ENCODE data around the gene ST3GAL6.

The ST3GAL6 gene

DNA sequence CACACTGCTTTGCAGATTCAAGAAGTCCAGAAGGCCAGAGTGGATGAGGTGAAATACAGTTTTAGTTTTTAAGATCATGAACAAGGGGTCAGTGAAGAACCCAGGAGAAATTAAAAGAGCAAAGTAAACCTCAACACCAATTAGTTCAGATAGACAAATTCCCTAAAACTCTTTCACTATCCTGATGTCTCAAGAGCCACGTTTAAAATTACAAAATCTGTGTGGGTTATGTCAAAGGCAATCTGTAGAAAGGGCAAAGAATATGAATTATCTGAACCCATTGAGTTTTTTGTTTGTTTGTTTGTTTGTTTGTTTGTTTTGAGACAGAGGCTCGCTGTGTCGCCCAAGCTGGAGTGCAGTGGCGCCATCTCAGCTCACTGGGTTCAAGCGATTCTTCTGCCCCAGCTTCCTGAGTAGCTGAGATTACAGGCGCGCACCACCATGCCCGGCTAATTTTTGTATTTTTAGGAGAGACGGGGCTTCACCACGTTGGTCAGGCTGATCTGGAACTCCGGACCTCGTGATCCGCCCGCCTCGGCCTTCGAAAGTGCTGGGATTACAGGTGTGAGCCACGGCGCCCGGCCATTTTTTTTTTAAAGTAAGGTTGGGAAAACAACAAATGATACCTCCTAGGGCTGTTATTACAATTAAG lies 32.1 kb upstream of the ST3GAL6 start:
- DNase-seq (ENCODE audit: low read depth), result no peak
- TF ChIP-seq POLR2A (IDR thresholded peaks at IDR 0.05; ENCODE audit: extremely low read depth, insufficient read length) (no peak), MYC (IDR thresholded peaks at IDR 0.05; ENCODE audit: low read depth, low read length) (no peak)
- TF ChIP-seq, protein P1, sequence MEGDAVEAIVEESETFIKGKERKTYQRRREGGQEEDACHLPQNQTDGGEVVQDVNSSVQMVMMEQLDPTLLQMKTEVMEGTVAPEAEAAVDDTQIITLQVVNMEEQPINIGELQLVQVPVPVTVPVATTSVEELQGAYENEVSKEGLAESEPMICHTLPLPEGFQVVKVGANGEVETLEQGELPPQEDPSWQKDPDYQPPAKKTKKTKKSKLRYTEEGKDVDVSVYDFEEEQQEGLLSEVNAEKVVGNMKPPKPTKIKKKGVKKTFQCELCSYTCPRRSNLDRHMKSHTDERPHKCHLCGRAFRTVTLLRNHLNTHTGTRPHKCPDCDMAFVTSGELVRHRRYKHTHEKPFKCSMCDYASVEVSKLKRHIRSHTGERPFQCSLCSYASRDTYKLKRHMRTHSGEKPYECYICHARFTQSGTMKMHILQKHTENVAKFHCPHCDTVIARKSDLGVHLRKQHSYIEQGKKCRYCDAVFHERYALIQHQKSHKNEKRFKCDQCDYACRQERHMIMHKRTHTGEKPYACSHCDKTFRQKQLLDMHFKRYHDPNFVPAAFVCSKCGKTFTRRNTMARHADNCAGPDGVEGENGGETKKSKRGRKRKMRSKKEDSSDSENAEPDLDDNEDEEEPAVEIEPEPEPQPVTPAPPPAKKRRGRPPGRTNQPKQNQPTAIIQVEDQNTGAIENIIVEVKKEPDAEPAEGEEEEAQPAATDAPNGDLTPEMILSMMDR (IDR thresholded peaks at IDR 0.05; ENCODE audit: low read depth, low read length), result no peak
- TF ChIP-seq, protein P2, sequence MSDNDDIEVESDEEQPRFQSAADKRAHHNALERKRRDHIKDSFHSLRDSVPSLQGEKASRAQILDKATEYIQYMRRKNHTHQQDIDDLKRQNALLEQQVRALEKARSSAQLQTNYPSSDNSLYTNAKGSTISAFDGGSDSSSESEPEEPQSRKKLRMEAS (IDR thresholded peaks at IDR 0.05; ENCODE audit: low read depth, low read length), result no peak
- no peak overlapping the region for H3K4me3 ChIP-seq (ENCODE audit: low read depth, low read length)

DNA sequence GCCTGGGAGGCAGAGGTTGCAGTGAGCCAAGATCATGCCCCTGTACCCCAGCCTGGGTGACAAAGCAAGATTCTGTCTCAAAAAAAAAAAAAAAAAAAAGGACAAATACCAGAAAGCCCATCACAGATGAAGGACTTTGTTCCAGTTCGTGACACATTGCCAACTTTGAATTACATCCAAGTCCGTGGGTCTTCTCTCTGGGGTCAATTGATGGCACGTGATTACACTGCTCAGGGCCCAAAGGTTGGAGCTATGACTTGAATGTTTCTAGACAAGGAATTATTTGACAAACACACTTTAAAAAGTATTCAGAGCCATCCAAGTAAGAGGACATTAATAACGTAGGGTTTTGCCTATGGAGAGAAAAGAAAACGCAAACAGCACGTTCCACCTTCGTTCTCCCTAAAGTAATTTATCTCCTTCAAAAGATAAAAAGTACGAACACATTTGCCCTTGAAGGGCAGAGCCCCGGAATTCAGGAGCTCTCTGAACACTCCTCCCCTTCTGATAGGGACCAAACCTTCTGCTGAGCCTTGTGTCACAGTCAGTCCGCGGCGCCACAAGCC lies 31.3 kb upstream of the ST3GAL6 start:
- H3K4me3 ChIP-seq (ENCODE audit: low read depth, low read length), result peak overlapping the region; percentile 65
- DNase-seq (ENCODE audit: low read depth), result peak; percentile 72
- no peak for TF ChIP-seq MYC (IDR thresholded peaks at IDR 0.05; ENCODE audit: low read depth, low read length)
- TF ChIP-seq, protein P1 (IDR thresholded peaks at IDR 0.05; ENCODE audit: low read depth, low read length), result no peak
- TF ChIP-seq POLR2A (IDR thresholded peaks at IDR 0.05; ENCODE audit: extremely low read depth, insufficient read length), result no peak
- TF ChIP-seq, protein P2 (IDR thresholded peaks at IDR 0.05; ENCODE audit: low read depth, low read length), result no peak

DNA sequence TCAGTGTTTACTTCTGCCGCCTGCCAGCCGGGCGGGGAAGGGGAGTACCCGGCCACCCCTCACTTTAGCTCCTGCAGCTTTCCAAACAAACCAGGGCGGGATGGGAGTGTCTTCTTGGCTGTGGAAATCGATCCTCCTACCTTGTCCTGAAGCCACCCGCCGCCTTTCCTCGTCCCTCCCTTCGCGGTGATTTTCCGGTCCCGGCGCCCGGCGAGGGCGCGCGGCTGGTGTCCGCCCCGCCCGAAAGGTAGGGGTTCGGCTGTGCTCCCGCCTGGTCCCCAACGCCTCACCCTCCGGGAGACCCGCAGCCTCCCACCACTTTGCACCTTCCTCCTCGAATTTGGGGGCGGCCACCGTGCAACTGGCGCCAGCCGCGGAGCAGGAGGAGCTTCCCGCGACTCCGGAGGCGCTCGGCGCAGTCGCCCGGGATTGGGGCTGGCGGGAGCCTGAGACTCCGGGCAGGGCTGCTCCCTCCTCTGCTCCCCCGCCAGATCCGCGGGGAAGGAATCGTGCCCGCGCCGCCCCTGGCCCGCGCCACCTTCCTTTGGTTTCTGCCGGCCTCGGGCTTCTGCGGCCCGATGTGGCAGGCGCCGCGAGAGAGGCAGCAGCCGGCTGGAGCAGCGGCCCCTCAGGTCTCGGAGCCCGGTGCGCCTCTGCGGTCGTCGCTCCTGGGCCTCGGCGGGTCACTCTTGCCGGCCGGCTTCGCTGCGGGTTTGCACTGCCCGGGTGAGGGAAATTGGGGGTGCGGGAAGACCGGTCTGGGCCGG lies 30.7 kb upstream of the ST3GAL6 start:
- peak; percentile 67 for DNase-seq (ENCODE audit: low read depth)
- H3K4me3 ChIP-seq (ENCODE audit: low read depth, low read length), result peak overlapping the region; percentile 65
- TF ChIP-seq POLR2A (IDR thresholded peaks at IDR 0.05; ENCODE audit: extremely low read depth, insufficient read length) (peak; percentile 36), MYC (IDR thresholded peaks at IDR 0.05; ENCODE audit: low read depth, low read length) (no peak)

DNA sequence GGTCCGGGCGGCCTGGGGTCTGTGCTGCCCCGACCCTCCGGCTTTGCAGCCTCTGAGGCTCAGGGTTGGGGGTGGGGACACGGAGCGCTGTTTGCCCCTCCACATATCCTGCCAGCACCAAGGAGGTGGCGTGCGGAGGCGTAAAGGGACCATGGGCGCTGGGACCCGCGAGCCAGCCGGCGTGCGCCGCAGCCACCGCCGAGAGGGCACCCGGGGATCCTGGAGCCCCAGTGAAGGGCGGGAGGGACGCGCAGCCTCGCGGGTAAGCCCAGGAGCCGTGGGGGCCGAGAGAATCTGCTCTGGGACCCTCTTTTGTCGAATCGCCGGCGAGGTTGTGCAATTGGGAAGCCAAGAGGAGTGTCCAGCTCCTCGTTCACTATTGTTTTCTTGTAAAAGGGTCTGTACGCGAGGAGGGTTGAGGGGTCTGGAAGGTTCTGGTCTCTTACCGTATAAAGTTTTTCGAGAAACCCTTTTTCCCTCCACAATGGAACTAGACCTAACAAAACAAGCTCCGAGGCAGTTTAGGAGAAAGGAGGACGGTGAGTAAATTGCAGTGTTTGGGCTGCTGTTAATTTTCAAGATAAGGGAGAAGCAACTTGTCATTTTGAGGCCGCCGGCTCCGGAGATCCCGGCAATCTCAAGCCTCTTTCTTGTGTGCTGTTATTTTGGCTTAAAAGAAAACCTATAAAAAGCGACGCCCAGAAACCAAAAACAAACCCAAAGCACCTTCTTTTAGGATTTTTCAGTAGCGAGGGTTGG lies 29.9 kb upstream of the ST3GAL6 start:
- DNase-seq (ENCODE audit: low read depth), result peak; percentile 73
- TF ChIP-seq POLR2A (IDR thresholded peaks at IDR 0.05; ENCODE audit: extremely low read depth, insufficient read length) (no peak), MYC (IDR thresholded peaks at IDR 0.05; ENCODE audit: low read depth, low read length) (no peak)
- TF ChIP-seq, protein P2 (IDR thresholded peaks at IDR 0.05; ENCODE audit: low read depth, low read length), result no peak
- TF ChIP-seq, protein P1 (IDR thresholded peaks at IDR 0.05; ENCODE audit: low read depth, low read length), result no peak
- peak overlapping the region; percentile 65 for H3K4me3 ChIP-seq (ENCODE audit: low read depth, low read length)

DNA sequence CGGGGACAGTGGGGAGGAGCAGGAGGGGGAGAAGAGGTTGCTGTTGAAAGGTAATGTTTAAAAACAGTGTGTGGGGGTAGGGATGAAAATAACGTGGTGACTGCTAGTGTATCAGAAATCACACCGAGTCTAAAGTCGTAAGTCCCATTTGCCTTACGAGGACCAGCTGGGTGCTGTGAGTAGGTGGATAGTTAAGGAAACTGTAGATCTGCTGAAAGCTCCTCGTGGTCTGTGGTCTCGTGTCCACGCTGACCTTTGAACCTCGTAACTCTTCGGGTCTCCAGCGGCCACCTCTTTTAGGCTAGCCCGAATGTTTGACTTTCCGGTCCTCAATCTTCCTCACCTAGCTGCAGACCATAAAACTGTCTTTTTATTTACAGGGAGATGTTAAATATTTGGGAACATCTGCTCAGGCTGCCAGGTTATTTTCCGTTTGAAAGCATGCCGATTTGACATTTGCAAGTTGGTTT lies 29.3 kb upstream of the ST3GAL6 start:
- H3K4me3 ChIP-seq (ENCODE audit: low read depth, low read length), result peak overlapping the region; percentile 65
- peak; percentile 51 for DNase-seq (ENCODE audit: low read depth)

DNA sequence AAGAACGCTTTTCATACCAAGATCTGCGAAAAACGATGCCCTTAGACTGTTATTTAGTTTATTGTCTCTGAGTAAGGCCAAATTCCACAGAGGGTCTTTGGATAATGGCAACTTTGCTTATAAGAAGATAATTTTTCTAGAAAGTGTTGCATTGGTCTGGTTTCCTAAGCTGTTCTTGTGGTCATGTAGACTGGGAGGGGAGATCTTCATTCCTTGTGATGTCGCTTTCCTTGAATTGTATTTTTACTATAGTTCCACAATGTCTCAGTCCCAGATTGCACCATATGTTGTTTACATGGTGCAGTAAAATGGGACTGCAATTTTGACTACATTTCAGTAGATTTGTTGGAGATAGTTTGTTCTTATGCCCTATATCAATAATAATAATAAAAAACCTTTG lies 28.8 kb upstream of the ST3GAL6 start:
- peak; percentile 13 for DNase-seq (ENCODE audit: low read depth)
- TF ChIP-seq, protein P1 (IDR thresholded peaks at IDR 0.05; ENCODE audit: low read depth, low read length), result no peak
- TF ChIP-seq MYC (IDR thresholded peaks at IDR 0.05; ENCODE audit: low read depth, low read length), result no peak
- TF ChIP-seq, protein P2 (IDR thresholded peaks at IDR 0.05; ENCODE audit: low read depth, low read length), result no peak
- no peak for TF ChIP-seq POLR2A (IDR thresholded peaks at IDR 0.05; ENCODE audit: extremely low read depth, insufficient read length)
- H3K4me3 ChIP-seq (ENCODE audit: low read depth, low read length), result peak overlapping the region; percentile 65

More for the DNA sequence above, 29.3 kb upstream of the ST3GAL6 start:
- TF ChIP-seq POLR2A (IDR thresholded peaks at IDR 0.05; ENCODE audit: extremely low read depth, insufficient read length), result no peak
- TF ChIP-seq, protein P2 (IDR thresholded peaks at IDR 0.05; ENCODE audit: low read depth, low read length), result peak; percentile 63

All from NB4 (cell line).